ENCODE data around the gene TLE1. TPM values are rescaled to one million over a fixed set of nuclear protein-coding genes. Genes with fewer than 3 reads are reported as not detected.
A peak's percentile ranks its signal among the peaks of the same experiment; 100 is the strongest.
"Not testable (repeated sequence)": the region's sequence is repeated elsewhere in the genome, so short reads cannot be mapped to it uniquely, and the experiment has no call there.

Gene TLE1
- polyA plus RNA-seq, 4 donors, result 5.9 to 28.6 (median 18.8) TPM

GRCh38 chr9:81595887-81596543 is 93.3 kb downstream of the TLE1 start:
- Histone ChIP-seq H3K27me3 (ENCODE audit: control insufficient read depth in 3 of 3, insufficient read depth in 3 of 3, low read length in 3 of 3) (no peaks in the 10 kb centered on the region), H3K4me3 (ENCODE audit: low read depth in 1 of 3, low read length in 3 of 3) (no peak overlapping the region), H3K27ac (ENCODE audit: low read depth in 1 of 3, low read length in 2 of 3) (no peak overlapping the region), H3K36me3 (ENCODE audit: control insufficient read depth in 3 of 3, insufficient read depth in 2 of 3, low read depth in 1 of 3, low read length in 3 of 3) (peaks cover 0 to 21% (median 0%) of the 10 kb centered on the region in 3 donors), H3K9me3 (ENCODE audit: control insufficient read depth in 2 of 2, insufficient read depth in 1 of 2, low read depth in 1 of 2, low read length in 1 of 2) (no peaks in the 10 kb centered on the region), H3K4me1 (ENCODE audit: control insufficient read depth in 3 of 3, insufficient read depth in 2 of 3, low read depth in 1 of 3, low read length in 2 of 3) (peaks cover 0 to 6% (median 4%) of the 10 kb centered on the region in 3 donors)
- FAIRE-seq (no peak), DNase-seq (no peak)
- WGBS, 3 donors, result 86 to 96% (median 95%) methylated on average over 10 of the region's 10 CpGs

GRCh38 chr9:81595293-81595692 is 94.1 kb downstream of the TLE1 start:
- WGBS, 3 donors, result 87 to 92% (median 91%) methylated on average over 10 of the region's 10 CpGs
- not testable (repeated sequence) for H3K4me3 ChIP-seq (ENCODE audit: low read depth in 1 of 3, low read length in 3 of 3); H3K9me3 ChIP-seq (ENCODE audit: control insufficient read depth in 2 of 2, insufficient read depth in 1 of 2, low read depth in 1 of 2, low read length in 1 of 2); DNase-seq; H3K4me1 ChIP-seq (ENCODE audit: control insufficient read depth in 3 of 3, insufficient read depth in 2 of 3, low read depth in 1 of 3, low read length in 2 of 3); FAIRE-seq; H3K27ac ChIP-seq (ENCODE audit: low read depth in 1 of 3, low read length in 2 of 3); H3K27me3 ChIP-seq (ENCODE audit: control insufficient read depth in 3 of 3, insufficient read depth in 3 of 3, low read length in 3 of 3)
- H3K36me3 ChIP-seq (ENCODE audit: control insufficient read depth in 3 of 3, insufficient read depth in 2 of 3, low read depth in 1 of 3, low read length in 3 of 3), result peaks cover 0 to 24% (median 0%) of the 10 kb centered on the region in 3 donors

- 75 to 90% (median 88%) methylated on average over 5 of the region's 5 CpGs for WGBS, 3 donors
- DNase-seq, result no peak
- Histone ChIP-seq H3K9me3 (ENCODE audit: control insufficient read depth in 2 of 2, insufficient read depth in 1 of 2, low read depth in 1 of 2, low read length in 1 of 2) (no peaks in the 10 kb centered on the region), H3K4me1 (ENCODE audit: control insufficient read depth in 3 of 3, insufficient read depth in 2 of 3, low read depth in 1 of 3, low read length in 2 of 3) (peaks cover 0 to 8% (median 2%) of the 10 kb centered on the region in 3 donors), H3K36me3 (ENCODE audit: control insufficient read depth in 3 of 3, insufficient read depth in 2 of 3, low read depth in 1 of 3, low read length in 3 of 3) (peaks cover 0 to 33% (median 3%) of the 10 kb centered on the region in 3 donors), H3K27ac (ENCODE audit: low read depth in 1 of 3, low read length in 2 of 3) (no peak overlapping the region), H3K27me3 (ENCODE audit: control insufficient read depth in 3 of 3, insufficient read depth in 3 of 3, low read length in 3 of 3) (no peaks in the 10 kb centered on the region), H3K4me3 (ENCODE audit: low read depth in 1 of 3, low read length in 3 of 3) (no peak overlapping the region)
- FAIRE-seq, result no peak
These were observed 94.9 kb downstream of the TLE1 start for GRCh38 chr9:81594415-81594814.

- Histone ChIP-seq H3K9me3 (ENCODE audit: control insufficient read depth in 2 of 2, insufficient read depth in 1 of 2, low read depth in 1 of 2, low read length in 1 of 2) (no peaks in the 10 kb centered on the region), H3K27me3 (ENCODE audit: control insufficient read depth in 3 of 3, insufficient read depth in 3 of 3, low read length in 3 of 3) (no peaks in the 10 kb centered on the region), H3K4me1 (ENCODE audit: control insufficient read depth in 3 of 3, insufficient read depth in 2 of 3, low read depth in 1 of 3, low read length in 2 of 3) (peaks cover 0 to 18% (median 2%) of the 10 kb centered on the region in 3 donors), H3K4me3 (ENCODE audit: low read depth in 1 of 3, low read length in 3 of 3) (no peak overlapping the region), H3K27ac (ENCODE audit: low read depth in 1 of 3, low read length in 2 of 3) (peak overlapping the region in 1 of 3 donors; percentile 26), H3K36me3 (ENCODE audit: control insufficient read depth in 3 of 3, insufficient read depth in 2 of 3, low read depth in 1 of 3, low read length in 3 of 3) (peaks cover 0 to 33% (median 3%) of the 10 kb centered on the region in 3 donors)
- no peak for FAIRE-seq
- DNase-seq, result peak in 1 of 2 donors; percentile 26
- WGBS, 3 donors, result 55 to 75% (median 72%) methylated on average over 15 of the region's 15 CpGs
These were observed 96.5 kb downstream of the TLE1 start for GRCh38 chr9:81592887-81593266.

GRCh38 chr9:81591791-81592190 is 97.6 kb downstream of the TLE1 start:
- WGBS, 3 donors, result 79 to 91% (median 83%) methylated on average over 7 to 9 of the region's 12 CpGs
- Histone ChIP-seq H3K36me3 (ENCODE audit: control insufficient read depth in 3 of 3, insufficient read depth in 2 of 3, low read depth in 1 of 3, low read length in 3 of 3) (peaks cover 0 to 32% (median 3%) of the 10 kb centered on the region in 3 donors), H3K4me3 (ENCODE audit: low read depth in 1 of 3, low read length in 3 of 3) (no peak overlapping the region), H3K27me3 (ENCODE audit: control insufficient read depth in 3 of 3, insufficient read depth in 3 of 3, low read length in 3 of 3) (no peaks in the 10 kb centered on the region), H3K4me1 (ENCODE audit: control insufficient read depth in 3 of 3, insufficient read depth in 2 of 3, low read depth in 1 of 3, low read length in 2 of 3) (peaks cover 0 to 25% (median 2%) of the 10 kb centered on the region in 3 donors), H3K9me3 (ENCODE audit: control insufficient read depth in 2 of 2, insufficient read depth in 1 of 2, low read depth in 1 of 2, low read length in 1 of 2) (no peaks in the 10 kb centered on the region), H3K27ac (ENCODE audit: low read depth in 1 of 3, low read length in 2 of 3) (no peak overlapping the region)
- DNase-seq (no peak), FAIRE-seq (no peak)

GRCh38 chr9:81590688-81591087 is 98.7 kb downstream of the TLE1 start:
- no peaks in the 10 kb centered on the region for H3K9me3 ChIP-seq (ENCODE audit: control insufficient read depth in 2 of 2, insufficient read depth in 1 of 2, low read depth in 1 of 2, low read length in 1 of 2)
- no peak overlapping the region for H3K27ac ChIP-seq (ENCODE audit: low read depth in 1 of 3, low read length in 2 of 3)
- 94 to 95% (median 95%) methylated on average over 16 of the region's 16 CpGs for WGBS, 3 donors
- H3K4me3 ChIP-seq (ENCODE audit: low read depth in 1 of 3, low read length in 3 of 3), result no peak overlapping the region
- DNase-seq (no peak), FAIRE-seq (no peak)
- no peaks in the 10 kb centered on the region for H3K27me3 ChIP-seq (ENCODE audit: control insufficient read depth in 3 of 3, insufficient read depth in 3 of 3, low read length in 3 of 3)
- peaks cover 0 to 27% (median 3%) of the 10 kb centered on the region in 3 donors for H3K36me3 ChIP-seq (ENCODE audit: control insufficient read depth in 3 of 3, insufficient read depth in 2 of 3, low read depth in 1 of 3, low read length in 3 of 3)
- peaks cover 0 to 25% (median 2%) of the 10 kb centered on the region in 3 donors for H3K4me1 ChIP-seq (ENCODE audit: control insufficient read depth in 3 of 3, insufficient read depth in 2 of 3, low read depth in 1 of 3, low read length in 2 of 3)

GRCh38 chr9:81589819-81590218 is 99.5 kb downstream of the TLE1 start:
- no peak for FAIRE-seq
- peaks cover 0 to 31% (median 6%) of the 10 kb centered on the region in 3 donors for H3K36me3 ChIP-seq (ENCODE audit: control insufficient read depth in 3 of 3, insufficient read depth in 2 of 3, low read depth in 1 of 3, low read length in 3 of 3)
- WGBS, 3 donors, result 82 to 93% (median 92%) methylated on average over 9 of the region's 9 CpGs
- no peaks in the 10 kb centered on the region for H3K27me3 ChIP-seq (ENCODE audit: control insufficient read depth in 3 of 3, insufficient read depth in 3 of 3, low read length in 3 of 3)
- H3K27ac ChIP-seq (ENCODE audit: low read depth in 1 of 3, low read length in 2 of 3), result no peak overlapping the region
- H3K4me1 ChIP-seq (ENCODE audit: control insufficient read depth in 3 of 3, insufficient read depth in 2 of 3, low read depth in 1 of 3, low read length in 2 of 3), result peaks cover 0 to 25% (median 2%) of the 10 kb centered on the region in 3 donors
- DNase-seq, result no peak
- no peak overlapping the region for H3K4me3 ChIP-seq (ENCODE audit: low read depth in 1 of 3, low read length in 3 of 3)
- H3K9me3 ChIP-seq (ENCODE audit: control insufficient read depth in 2 of 2, insufficient read depth in 1 of 2, low read depth in 1 of 2, low read length in 1 of 2), result no peaks in the 10 kb centered on the region

- peak in 1 of 2 donors; percentile 7 for DNase-seq
- FAIRE-seq, result no peak
- Histone ChIP-seq H3K27me3 (ENCODE audit: control insufficient read depth in 3 of 3, insufficient read depth in 3 of 3, low read length in 3 of 3) (no peaks in the 10 kb centered on the region), H3K36me3 (ENCODE audit: control insufficient read depth in 3 of 3, insufficient read depth in 2 of 3, low read depth in 1 of 3, low read length in 3 of 3) (peaks cover 0 to 31% (median 7%) of the 10 kb centered on the region in 3 donors), H3K4me3 (ENCODE audit: low read depth in 1 of 3, low read length in 3 of 3) (no peak overlapping the region), H3K27ac (ENCODE audit: low read depth in 1 of 3, low read length in 2 of 3) (no peak overlapping the region), H3K4me1 (ENCODE audit: control insufficient read depth in 3 of 3, insufficient read depth in 2 of 3, low read depth in 1 of 3, low read length in 2 of 3) (peaks cover 0 to 25% (median 2%) of the 10 kb centered on the region in 3 donors), H3K9me3 (ENCODE audit: control insufficient read depth in 2 of 2, insufficient read depth in 1 of 2, low read depth in 1 of 2, low read length in 1 of 2) (no peaks in the 10 kb centered on the region)
- 54 to 80% (median 57%) methylated on average over 5 of the region's 5 CpGs for WGBS, 3 donors
These were observed 100.0 kb downstream of the TLE1 start for GRCh38 chr9:81589392-81589791.
